CD4-positive, alpha-beta T cell treated with Interleukin-21 for 1 hour (primary cell): Measurements from ENCODE around the gene LTA.
A peak's percentile ranks its signal among the peaks of the same experiment; 100 is the strongest.

Experiments
- DNase-seq: peaks from one replicate; pipeline ENCODE4 v3.0.0-alpha.2; 2020

The LTA gene

DNA sequence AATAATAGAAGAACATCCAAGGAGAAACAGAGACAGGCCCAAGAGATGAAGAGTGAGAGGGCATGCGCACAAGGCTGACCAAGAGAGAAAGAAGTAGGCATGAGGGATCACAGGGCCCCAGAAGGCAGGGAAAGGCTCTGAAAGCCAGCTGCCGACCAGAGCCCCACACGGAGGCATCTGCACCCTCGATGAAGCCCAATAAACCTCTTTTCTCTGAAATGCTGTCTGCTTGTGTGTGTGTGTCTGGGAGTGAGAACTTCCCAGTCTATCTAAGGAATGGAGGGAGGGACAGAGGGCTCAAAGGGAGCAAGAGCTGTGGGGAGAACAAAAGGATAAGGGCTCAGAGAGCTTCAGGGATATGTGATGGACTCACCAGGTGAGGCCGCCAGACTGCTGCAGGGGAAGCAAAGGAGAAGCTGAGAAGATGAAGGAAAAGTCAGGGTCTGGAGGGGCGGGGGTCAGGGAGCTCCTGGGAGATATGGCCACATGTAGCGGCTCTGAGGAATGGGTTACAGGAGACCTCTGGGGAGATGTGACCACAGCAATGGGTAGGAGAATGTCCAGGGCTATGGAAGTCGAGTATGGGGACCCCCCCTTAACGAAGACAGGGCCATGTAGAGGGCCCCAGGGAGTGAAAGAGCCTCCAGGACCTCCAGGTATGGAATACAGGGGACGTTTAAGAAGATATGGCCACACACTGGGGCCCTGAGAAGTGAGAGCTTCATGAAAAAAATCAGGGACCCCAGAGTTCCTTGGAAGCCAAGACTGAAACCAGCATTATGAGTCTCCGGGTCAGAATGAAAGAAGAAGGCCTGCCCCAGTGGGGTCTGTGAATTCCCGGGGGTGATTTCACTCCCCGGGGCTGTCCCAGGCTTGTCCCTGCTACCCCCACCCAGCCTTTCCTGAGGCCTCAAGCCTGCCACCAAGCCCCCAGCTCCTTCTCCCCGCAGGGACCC lies 2.3 kb downstream of the LTA start:
- no peak for DNase-seq

- peak; percentile 94 for DNase-seq
Observed at GRCh38 chr6:31575335-31575901, 3.3 kb downstream of the LTA start, which contains the start of gene TNF. Gene TNF, plus strand, starts transcription at chr6:31575565. Its CDS starts 177 bp downstream, at chr6:31575742.

- peak; percentile 36 for DNase-seq
Observed at GRCh38 chr6:31575952-31576685, 4.0 kb downstream of the LTA start.

DNA sequence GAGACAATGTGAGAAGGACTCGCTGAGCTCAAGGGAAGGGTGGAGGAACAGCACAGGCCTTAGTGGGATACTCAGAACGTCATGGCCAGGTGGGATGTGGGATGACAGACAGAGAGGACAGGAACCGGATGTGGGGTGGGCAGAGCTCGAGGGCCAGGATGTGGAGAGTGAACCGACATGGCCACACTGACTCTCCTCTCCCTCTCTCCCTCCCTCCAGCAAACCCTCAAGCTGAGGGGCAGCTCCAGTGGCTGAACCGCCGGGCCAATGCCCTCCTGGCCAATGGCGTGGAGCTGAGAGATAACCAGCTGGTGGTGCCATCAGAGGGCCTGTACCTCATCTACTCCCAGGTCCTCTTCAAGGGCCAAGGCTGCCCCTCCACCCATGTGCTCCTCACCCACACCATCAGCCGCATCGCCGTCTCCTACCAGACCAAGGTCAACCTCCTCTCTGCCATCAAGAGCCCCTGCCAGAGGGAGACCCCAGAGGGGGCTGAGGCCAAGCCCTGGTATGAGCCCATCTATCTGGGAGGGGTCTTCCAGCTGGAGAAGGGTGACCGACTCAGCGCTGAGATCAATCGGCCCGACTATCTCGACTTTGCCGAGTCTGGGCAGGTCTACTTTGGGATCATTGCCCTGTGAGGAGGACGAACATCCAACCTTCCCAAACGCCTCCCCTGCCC lies 4.9 kb downstream of the LTA start:
- DNase-seq: peak; percentile 71

DNA sequence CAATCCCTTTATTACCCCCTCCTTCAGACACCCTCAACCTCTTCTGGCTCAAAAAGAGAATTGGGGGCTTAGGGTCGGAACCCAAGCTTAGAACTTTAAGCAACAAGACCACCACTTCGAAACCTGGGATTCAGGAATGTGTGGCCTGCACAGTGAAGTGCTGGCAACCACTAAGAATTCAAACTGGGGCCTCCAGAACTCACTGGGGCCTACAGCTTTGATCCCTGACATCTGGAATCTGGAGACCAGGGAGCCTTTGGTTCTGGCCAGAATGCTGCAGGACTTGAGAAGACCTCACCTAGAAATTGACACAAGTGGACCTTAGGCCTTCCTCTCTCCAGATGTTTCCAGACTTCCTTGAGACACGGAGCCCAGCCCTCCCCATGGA lies 5.5 kb downstream of the LTA start:
- peak; percentile 18 for DNase-seq

DNA sequence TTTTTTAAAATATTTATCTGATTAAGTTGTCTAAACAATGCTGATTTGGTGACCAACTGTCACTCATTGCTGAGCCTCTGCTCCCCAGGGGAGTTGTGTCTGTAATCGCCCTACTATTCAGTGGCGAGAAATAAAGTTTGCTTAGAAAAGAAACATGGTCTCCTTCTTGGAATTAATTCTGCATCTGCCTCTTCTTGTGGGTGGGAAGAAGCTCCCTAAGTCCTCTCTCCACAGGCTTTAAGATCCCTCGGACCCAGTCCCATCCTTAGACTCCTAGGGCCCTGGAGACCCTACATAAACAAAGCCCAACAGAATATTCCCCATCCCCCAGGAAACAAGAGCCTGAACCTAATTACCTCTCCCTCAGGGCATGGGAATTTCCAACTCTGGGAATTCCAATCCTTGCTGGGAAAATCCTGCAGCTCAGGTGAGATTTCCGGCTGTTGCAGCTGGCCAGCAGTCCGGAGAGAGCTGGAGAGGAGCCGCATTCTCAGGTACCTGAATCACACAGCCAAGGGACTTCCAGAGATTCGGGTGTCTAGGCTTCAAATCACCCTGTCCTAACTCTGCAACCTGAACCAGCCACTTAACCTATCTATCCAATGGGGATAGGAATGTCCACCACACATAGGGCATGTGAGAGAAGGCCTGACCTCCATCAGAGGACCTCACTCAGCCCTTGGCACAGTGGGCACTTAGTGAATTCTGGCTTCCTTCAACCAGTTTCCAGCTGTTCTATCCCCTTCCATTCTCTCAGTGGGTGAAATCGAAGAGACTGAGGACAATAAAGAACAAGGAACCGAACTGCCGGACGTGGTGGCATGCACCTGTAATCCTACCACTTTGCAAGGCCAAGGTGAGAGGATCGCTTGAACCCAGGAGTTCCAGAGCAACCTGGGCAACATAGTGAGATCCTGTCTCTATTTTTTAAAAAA lies 6.4 kb downstream of the LTA start:
- DNase-seq: peak; percentile 34

- DNase-seq: peak; percentile 26
Observed at GRCh38 chr6:31579119-31579505, 7.0 kb downstream of the LTA start.

DNA sequence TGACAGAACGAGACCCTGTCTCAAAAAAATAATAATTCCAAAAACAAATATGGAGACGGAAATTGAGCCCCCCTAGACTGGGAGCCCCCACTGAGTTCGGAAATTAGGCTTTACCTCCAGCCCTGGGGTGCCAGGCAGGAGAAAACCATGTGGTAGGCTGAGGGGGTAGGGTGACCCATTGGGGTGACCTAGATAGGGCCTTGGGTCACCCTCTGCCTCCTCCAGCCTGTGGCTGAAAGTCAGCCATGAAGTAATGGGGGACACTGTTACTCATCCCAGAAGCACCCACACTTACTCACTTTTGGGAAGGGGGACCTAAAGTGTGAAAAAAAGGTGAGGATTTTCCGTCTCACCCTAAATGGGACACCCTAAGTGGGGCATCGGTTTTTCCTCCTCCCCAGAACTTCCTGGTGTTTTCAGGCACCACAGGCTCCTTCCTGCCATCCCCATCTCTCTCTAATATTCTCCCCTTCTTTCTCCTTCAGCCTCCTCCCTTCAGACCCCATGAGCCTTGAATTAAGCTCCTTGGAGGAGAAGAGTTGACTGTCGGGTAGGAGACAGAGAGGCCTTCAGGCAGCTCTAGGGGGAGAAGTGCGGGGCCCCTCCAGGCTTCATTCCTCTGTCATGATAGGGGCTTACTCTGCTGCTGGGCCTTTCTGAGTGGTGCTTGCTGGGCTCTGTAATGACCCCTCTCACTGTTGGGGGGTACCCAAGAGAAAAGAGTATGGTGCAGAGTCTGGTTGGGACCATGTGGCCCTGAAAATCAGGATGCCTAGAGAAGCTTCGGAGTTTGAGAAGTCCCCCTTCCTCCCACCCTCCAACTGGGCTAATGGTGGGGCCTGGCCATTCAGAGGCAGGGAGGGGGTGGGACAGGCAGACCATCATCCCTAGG lies 7.7 kb downstream of the LTA start:
- peak; percentile 36 for DNase-seq

DNA sequence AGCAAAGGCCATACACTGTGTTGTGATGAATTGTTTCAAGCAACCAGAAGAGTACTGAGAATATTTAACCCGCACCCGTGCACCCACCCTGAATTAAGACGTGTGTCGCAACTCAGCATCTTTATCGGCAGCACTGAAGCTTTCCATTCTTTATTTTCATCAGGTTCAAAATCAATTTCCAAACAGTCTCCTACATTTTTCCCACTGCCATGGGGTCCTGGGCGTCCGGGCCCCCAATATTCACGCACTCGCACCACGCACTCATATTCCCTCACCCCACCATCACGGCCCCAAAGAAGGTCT lies 8.3 kb downstream of the LTA start:
- no peak for DNase-seq

DNA sequence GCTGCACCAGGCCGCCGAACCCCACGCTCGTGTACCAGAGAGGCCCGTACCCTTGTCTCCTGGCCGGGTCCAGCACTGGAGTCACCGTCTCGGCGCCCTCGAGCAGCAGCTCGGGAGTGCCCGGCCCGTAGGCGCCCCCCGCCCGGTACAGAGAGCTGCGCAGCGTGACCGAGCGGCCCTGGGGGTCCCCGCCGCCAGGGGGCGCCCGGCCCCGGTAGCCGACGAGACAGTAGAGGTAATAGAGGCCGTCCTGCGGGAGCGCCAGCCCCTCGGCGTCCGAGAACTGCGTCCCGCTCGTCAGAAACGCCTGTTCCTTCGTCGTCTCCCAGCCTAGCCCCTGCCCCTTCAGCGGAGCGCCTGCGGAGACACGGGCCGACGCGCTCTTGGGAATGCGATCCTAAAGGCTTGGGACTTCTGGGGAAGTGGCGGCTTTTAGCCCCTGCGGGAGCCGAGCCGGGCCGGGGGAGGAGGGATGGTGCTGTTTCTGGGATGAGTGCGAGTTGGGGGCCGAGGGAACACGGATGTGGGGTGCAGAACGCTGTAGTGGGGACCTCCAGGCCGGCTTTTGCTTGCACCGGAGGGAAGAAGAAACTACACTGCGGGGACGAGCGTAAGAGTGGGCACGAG lies 8.8 kb downstream of the LTA start:
- DNase-seq: peak; percentile 88

GRCh38 chr6:31581434-31582229 lies 9.5 kb downstream of the LTA start:
- peak; percentile 20 for DNase-seq

DNA sequence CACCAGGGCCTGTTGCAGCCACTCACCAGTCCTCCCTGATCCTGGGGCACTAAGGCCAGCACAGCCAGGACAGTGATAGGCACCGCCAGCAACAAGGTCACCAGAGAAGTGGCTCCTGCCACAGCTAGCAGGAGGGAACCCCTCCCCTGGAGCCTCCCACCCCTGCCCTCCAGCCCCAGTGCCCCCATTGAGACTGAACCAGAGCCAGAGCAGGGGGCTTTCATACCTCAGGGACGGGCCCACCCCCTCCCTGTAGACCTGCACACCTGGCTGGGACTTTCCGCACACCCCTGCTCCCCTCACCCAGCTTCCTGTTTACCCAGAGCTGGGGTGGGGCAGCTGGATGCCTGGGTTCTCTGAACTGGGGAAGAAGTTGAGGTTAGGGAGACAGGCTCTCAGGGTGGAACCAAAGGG lies 10.1 kb downstream of the LTA start, which contains the start of gene LTB:
Gene LTB (minus strand): TSS at position 195 of the 414 bp plus-strand sequence. CDS start 7 bp downstream, at position 188.
- peak; percentile 83 for DNase-seq

- DNase-seq: peak; percentile 74
Observed at GRCh38 chr6:31585491-31585890, 13.4 kb downstream of the LTA start.

GRCh38 chr6:31586008-31586407 lies 13.9 kb downstream of the LTA start, which contains the start of gene LST1:
Gene LST1, plus strand, starts transcription at chr6:31586277. Its CDS starts 1,023 bp downstream, at chr6:31587300.
- no peak for DNase-seq

DNA sequence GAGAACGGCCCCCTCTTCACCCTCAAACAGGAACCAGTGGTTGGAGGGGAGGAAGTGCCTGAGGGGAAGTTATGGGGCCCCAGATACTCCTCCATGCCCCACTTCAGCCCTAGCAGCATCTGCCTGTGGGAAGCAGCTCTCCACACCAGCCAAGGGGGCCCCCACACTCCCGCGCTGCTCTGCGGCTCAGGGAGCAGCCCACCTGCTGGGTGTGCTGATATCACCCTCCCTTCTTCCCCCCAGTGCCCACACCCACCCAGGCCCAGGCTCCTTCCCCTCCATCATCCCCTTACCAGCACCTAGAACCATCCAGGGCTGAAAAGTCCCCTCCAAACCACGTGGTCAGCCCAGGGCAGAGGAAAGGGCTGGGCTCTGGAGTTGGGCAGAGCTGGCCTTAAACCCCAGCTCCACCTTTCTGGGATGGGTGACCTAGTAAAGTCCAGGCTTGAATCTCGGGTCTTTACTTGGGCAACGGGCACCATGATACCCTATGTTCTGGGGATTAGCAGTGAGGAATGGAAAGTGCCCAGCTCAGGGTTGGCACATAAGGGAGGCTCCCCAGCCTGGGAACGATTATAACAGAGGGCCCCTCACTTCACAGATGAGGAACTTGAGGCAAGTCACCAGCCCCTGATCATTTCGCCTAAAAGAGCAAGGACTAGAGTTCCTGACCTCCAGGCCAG lies 14.7 kb downstream of the LTA start:
- peak; percentile 57 for DNase-seq

DNA sequence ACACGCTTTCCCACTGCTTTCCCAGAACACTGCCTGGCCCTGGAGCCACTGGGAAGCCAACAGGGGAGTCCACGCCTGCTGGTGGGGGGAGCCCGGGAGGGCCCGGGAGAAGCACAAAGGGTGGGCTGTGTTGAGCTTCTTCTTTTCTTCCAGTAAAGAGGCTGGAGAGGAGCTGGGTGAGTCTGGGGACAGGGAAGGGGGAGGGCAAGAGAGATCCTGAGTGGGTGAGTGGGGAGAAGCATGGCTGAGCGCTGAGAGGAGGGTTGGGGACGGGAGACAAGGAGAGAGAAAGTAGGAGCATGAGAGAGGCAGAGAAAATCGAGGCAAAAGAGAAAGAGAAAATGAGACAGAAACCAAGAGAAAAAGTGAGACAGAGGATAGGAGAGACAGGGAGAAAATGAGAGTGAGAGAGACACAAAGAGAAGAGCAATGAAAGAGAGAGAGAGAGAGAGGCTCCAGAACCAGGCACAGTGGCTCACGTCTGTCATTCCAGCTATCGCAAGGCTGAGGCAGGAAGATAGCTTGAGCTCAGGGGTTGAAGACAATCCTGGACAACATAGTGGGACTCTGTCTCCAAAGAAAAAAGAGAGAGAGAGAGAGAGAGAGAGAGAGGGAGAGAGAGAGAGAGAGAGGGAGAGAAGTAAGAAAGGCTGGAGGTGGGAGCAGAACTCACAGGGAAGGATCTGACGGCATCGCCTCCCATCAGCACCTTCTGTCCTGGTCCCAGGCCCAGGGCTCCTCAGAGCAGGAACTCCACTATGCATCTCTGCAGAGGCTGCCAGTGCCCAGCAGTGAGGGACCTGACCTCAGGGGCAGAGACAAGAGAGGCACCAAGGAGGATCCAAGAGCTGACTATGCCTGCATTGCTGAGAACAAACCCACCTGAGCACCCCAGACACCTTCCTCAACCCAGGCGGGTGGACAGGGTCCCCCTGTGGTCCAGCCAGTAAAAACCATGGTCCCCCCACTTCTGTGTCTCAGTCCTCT lies 16.0 kb downstream of the LTA start:
- no peak for DNase-seq
